Hippocampal formation (tissue), 2 donors: ENCODE data around the gene DPH2.

ENCODE experiments used
- DNase-seq, 2 donors: peaks; one replicate each; lab custom pipeline; 2025; lab: John Stamatoyannopoulos, UW

Gene DPH2

GRCh38 chr1:43982808-43983207, 13.0 kb downstream of the DPH2 start:
- no peak for DNase-seq

GRCh38 chr1:43983253-43983899, 13.6 kb downstream of the DPH2 start:
- DNase-seq = no peak

GRCh38 chr1:43984855-43985254, 15.0 kb downstream of the DPH2 start:
- DNase-seq = no peak

GRCh38 chr1:43985984-43986595, 16.3 kb downstream of the DPH2 start:
- no peak for DNase-seq

- no peak for DNase-seq
Measured at GRCh38 chr1:43986712-43987111, 16.9 kb downstream of the DPH2 start.

GRCh38 chr1:43987159-43987902, 17.5 kb downstream of the DPH2 start:
- no peak for DNase-seq

GRCh38 chr1:43990271-43991199, 20.7 kb downstream of the DPH2 start:
- DNase-seq = no peak

- no peak for DNase-seq
Measured at GRCh38 chr1:43991200-43991475, 21.3 kb downstream of the DPH2 start.

GRCh38 chr1:43991476-43992231, 21.8 kb downstream of the DPH2 start, which contains the start of gene CCDC24:
Gene CCDC24, plus strand, starts transcription at chr1:43991599. Its CDS starts 280 bp downstream, at chr1:43991879.
- DNase-seq = peak; percentile 39 to 79

- DNase-seq = no peak
Measured at GRCh38 chr1:43992232-43992995, 22.6 kb downstream of the DPH2 start.

GRCh38 chr1:43993206-43993914, 23.6 kb downstream of the DPH2 start:
- no peak for DNase-seq

- no peak for DNase-seq
Measured at GRCh38 chr1:43994071-43994470, 24.3 kb downstream of the DPH2 start.

- no peak for DNase-seq
Measured at GRCh38 chr1:43994794-43995790, 25.3 kb downstream of the DPH2 start.

- DNase-seq = peak in 1 of 2 donors; percentile 12
Measured at GRCh38 chr1:43995984-43996732, 26.3 kb downstream of the DPH2 start.

GRCh38 chr1:43996733-43997115, 26.9 kb downstream of the DPH2 start:
- DNase-seq = no peak

GRCh38 chr1:43997295-43997999, 27.6 kb downstream of the DPH2 start:
- DNase-seq = no peak

- no peak for DNase-seq
Measured at GRCh38 chr1:43998000-43998378, 28.2 kb downstream of the DPH2 start.
